Breast epithelium (tissue), 4 donors: ENCODE data around the gene SOX10. TPM values are rescaled to one million over a fixed set of nuclear protein-coding genes. Genes with fewer than 3 reads are reported as not detected.
"Not testable (repeated sequence)": the region's sequence is repeated elsewhere in the genome, so short reads cannot be mapped to it uniquely, and the experiment has no call there.

ENCODE experiments used
- DNase-seq, 2 donors: peaks; one replicate each; pipeline ENCODE4 v3.0.0-alpha.2; 2019; ENCODE audit warnings: low spot score in 2 of 2
- H3K27ac ChIP-seq, 2 donors: fragments of 200-600 bp; sonication (generic) in 1 of 2; one replicate each; pipeline ENCODE4 v1.5.1; 2016 to 2019; ENCODE audit warnings: mild to moderate bottlenecking in 1 of 2
- H3K27me3 ChIP-seq, 2 donors: fragments of 200-600 bp; sonication (generic) in 1 of 2; one replicate each; pipeline versions ENCODE4 v1.5.1 to v1.6.0; 2017 to 2019; ENCODE audit warnings: control low read depth in 1 of 2, mild to moderate bottlenecking in 1 of 2
- H3K36me3 ChIP-seq: fragments of 200-600 bp; one replicate; pipeline ENCODE4 v1.5.1; 2019
- H3K4me1 ChIP-seq, 2 donors: fragments of 200-600 bp; sonication (generic); one replicate each; pipeline ENCODE4 v1.5.1; 2016 to 2019; ENCODE audit warnings: control low read depth in 1 of 2
- H3K4me3 ChIP-seq, 3 donors: fragments of 200-600 bp; sonication (generic); 1 replicate in 2 of 3; 2 replicates in 1 of 3; pipeline ENCODE4 v1.5.1; 2016 to 2019; ENCODE audit warnings: mild to moderate bottlenecking in 3 of 3, moderate library complexity in 2 of 3
- H3K9me3 ChIP-seq, 2 donors: fragments of 200-600 bp; sonication (generic) in 1 of 2; one replicate each; pipeline ENCODE4 v1.5.1; 2016 to 2019; ENCODE audit warnings: control low read depth in 1 of 2
- POLR2A ChIP-seq: fragments of 450-650 bp; IDR thresholded peaks from one replicate; pipeline ENCODE4 v1.6.1; 2016; ENCODE audit warnings: antibody characterized with exemption, mild to moderate bottlenecking, moderate library complexity
- POLR2AphosphoS5 ChIP-seq, 3 donors: sonication (generic); formaldehyde crosslinking; IDR thresholded peaks; one replicate each; pipeline ENCODE4 v1.6.1; 2017; ENCODE audit warnings: antibody characterized with exemption in 3 of 3
- intact Hi-C: fragments of 100-400 bp; cut with DNase I; formaldehyde crosslinking; loops from one replicate; pipeline ENCODE4 v1.15.1; 2023; ENCODE audit warnings: low total_unique reads
- total RNA-seq, 3 donors: library from RNA; depleted of rRNA; stranded (reverse); fragments of >200 nt; gene quantifications; one replicate each; pipeline ENCODE4 v1.1.0, GENCODE V29; 2016
- TF ChIP-seq, protein P1 (sequence below), 3 donors: fragments of 450-650 bp; IDR thresholded peaks; one replicate each; pipeline ENCODE4 v1.5.1; 2016 to 2017; ENCODE audit warnings: antibody characterized with exemption in 3 of 3, mild to moderate bottlenecking in 3 of 3, moderate library complexity in 3 of 3

Gene SOX10
- total RNA-seq, 3 donors from 2014 or later, result 0.16 to 101 (median 24.9) TPM

- DNase-seq, result peak in 1 of 2 donors; percentile 67
- TF ChIP-seq, protein P1, sequence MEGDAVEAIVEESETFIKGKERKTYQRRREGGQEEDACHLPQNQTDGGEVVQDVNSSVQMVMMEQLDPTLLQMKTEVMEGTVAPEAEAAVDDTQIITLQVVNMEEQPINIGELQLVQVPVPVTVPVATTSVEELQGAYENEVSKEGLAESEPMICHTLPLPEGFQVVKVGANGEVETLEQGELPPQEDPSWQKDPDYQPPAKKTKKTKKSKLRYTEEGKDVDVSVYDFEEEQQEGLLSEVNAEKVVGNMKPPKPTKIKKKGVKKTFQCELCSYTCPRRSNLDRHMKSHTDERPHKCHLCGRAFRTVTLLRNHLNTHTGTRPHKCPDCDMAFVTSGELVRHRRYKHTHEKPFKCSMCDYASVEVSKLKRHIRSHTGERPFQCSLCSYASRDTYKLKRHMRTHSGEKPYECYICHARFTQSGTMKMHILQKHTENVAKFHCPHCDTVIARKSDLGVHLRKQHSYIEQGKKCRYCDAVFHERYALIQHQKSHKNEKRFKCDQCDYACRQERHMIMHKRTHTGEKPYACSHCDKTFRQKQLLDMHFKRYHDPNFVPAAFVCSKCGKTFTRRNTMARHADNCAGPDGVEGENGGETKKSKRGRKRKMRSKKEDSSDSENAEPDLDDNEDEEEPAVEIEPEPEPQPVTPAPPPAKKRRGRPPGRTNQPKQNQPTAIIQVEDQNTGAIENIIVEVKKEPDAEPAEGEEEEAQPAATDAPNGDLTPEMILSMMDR (IDR thresholded peaks at IDR 0.05), result no peak
- TF ChIP-seq POLR2AphosphoS5 (IDR thresholded peaks at IDR 0.05) (no peak), POLR2A (no peak)
- intact Hi-C loops, result loop anchor here (10.0 kb wide), 1 partner anchor 53 kb away; no protein-coding TSS in a partner anchor
- Histone ChIP-seq H3K27me3 (no peaks in the 10 kb centered on the region), H3K27ac (peak overlapping the region; percentile 87 to 91), H3K36me3 (no peaks in the 10 kb centered on the region), H3K4me3 (peak overlapping the region in 2 of 3 donors; percentile 66 to 75), H3K4me1 (no peaks in the 10 kb centered on the region), H3K9me3 (no peaks in the 10 kb centered on the region)
Measured at GRCh38 chr22:37982151-37982785, 2.1 kb downstream of the SOX10 start.

DNA sequence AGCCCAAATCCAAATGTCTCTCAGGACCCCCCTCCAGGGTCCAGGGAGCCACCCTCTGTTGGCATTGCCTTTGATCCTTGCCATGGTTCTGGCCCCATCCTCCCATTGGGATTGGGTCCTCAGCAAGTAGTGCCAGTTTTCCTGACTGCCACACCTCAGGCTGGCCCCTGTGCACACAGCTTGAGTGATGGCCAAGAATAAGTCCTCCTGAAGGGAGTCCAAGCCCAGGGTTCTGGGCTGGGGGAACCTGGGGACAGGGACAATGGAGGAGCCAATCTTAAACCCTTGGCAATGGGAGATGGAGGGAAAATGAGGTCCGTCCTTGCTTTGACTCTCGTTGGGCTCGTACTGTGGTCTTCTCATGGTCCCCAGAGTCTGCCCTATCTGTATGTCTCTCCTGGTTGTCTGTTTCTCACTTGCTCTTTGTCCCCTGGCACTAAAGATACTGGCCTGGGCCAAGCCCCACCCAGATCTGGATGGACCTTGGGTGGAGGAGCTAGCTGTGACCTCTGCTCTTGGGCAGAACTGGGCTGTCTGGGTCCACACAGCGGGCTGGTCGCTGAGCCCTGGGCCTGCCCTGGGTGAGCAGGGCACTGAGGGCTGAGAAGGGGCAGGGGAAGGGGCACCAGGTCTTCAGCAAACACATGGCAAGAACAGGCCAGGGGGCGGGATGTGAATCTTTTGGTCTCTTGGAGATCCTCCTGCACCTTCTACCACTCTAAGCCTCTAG is 2.9 kb downstream of the SOX10 start:
- Histone ChIP-seq H3K36me3 (no peaks in the 10 kb centered on the region), H3K4me3 (peak overlapping the region in 2 of 3 donors; percentile 66 to 75), H3K4me1 (no peaks in the 10 kb centered on the region), H3K27ac (peak overlapping the region; percentile 87 to 91), H3K27me3 (no peaks in the 10 kb centered on the region), H3K9me3 (no peaks in the 10 kb centered on the region)
- TF ChIP-seq, protein P1 (IDR thresholded peaks at IDR 0.05), result no peak
- TF ChIP-seq POLR2AphosphoS5 (IDR thresholded peaks at IDR 0.05) (no peak), POLR2A (no peak)
- DNase-seq, result no peak
- intact Hi-C loops, result loop anchor here (10.0 kb wide), 1 partner anchor 53 kb away; no protein-coding TSS in a partner anchor

GRCh38 chr22:37979782-37980181 is 4.6 kb downstream of the SOX10 start:
- no peaks in the 10 kb centered on the region for H3K36me3 ChIP-seq

GRCh38 chr22:37976547-37976946 is 7.8 kb downstream of the SOX10 start:
- H3K27ac ChIP-seq, result peak overlapping the region in 1 of 2 donors; percentile 5
- DNase-seq, result no peak
- no peaks in the 10 kb centered on the region for H3K4me1 ChIP-seq
- intact Hi-C loops, result no loop called here
- no peaks in the 10 kb centered on the region for H3K9me3 ChIP-seq
- H3K4me3 ChIP-seq, result peak overlapping the region in 1 of 3 donors; percentile 7
- TF ChIP-seq, protein P1 (IDR thresholded peaks at IDR 0.05), result no peak
- H3K27me3 ChIP-seq, result no peaks in the 10 kb centered on the region
- H3K36me3 ChIP-seq, result no peaks in the 10 kb centered on the region

More at GRCh38 chr22:37979782-37980181, 4.6 kb downstream of the SOX10 start:
- Histone ChIP-seq H3K4me1 (no peaks in the 10 kb centered on the region), H3K27ac (peak overlapping the region; percentile 87 to 91), H3K4me3 (peak overlapping the region in 2 of 3 donors; percentile 66 to 75), H3K27me3 (no peaks in the 10 kb centered on the region), H3K9me3 (no peaks in the 10 kb centered on the region)
- intact Hi-C loops, result loop anchor here (10.0 kb wide), 1 partner anchor 55 kb away; no protein-coding TSS in a partner anchor
- DNase-seq, result no peak
- no peak for TF ChIP-seq POLR2A
- no peak for TF ChIP-seq POLR2AphosphoS5 (IDR thresholded peaks at IDR 0.05)
- TF ChIP-seq, protein P1 (IDR thresholded peaks at IDR 0.05), result no peak

DNA sequence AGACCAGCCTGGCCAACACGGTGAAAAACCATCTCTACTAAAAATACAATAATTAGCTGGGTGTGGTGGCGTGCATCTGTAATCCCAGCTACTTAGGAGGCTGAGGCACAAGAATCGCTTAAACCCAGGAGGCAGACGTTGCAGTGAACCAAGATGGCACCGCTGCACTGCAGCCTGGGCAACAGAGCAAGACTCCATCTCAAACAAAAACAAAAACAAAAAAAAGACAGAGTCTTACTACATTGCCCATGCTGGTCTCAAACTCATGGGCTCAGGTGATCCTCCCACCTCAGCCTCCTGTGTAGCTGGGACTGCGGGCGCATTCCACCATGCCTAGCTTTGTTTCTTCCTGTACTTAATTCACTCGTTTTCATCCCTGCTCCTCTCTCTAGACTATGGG is 8.3 kb downstream of the SOX10 start:
- H3K4me3 ChIP-seq, result not testable (repeated sequence)

More for the DNA sequence above, 8.3 kb downstream of the SOX10 start:
- H3K4me1 ChIP-seq, H3K36me3 ChIP-seq, H3K9me3 ChIP-seq, intact Hi-C loops, DNase-seq, H3K27me3 ChIP-seq: not testable (repeated sequence)
- H3K27ac ChIP-seq, result peak overlapping the region in 1 of 2 donors; percentile 5
